Glutamatergic neuron (in vitro differentiated cells): ENCODE data around the gene HOXB6. TPM values are rescaled to one million over a fixed set of nuclear protein-coding genes. Genes with fewer than 3 reads are reported as not detected.

Experiments used
- DNase-seq: peaks from one replicate; pipeline ENCODE4 v3.0.0; 2022
- H3K27ac Mint-ChIP-seq: one replicate; pipeline ENCODE4 v1.8.0; 2020; ENCODE audit warnings: mild to moderate bottlenecking, mixed read lengths, inconsistent platforms; ENCODE audit not compliant: unreplicated experiment
- H3K27me3 Mint-ChIP-seq: one replicate; pipeline ENCODE4 v1.8.0; 2020; ENCODE audit warnings: mild to moderate bottlenecking, moderate library complexity, mixed read lengths, inconsistent platforms; ENCODE audit not compliant: unreplicated experiment
- H3K36me3 Mint-ChIP-seq: one replicate; pipeline ENCODE4 v1.8.0; 2020; ENCODE audit warnings: mild to moderate bottlenecking, mixed read lengths, inconsistent platforms; ENCODE audit not compliant: unreplicated experiment
- H3K4me1 Mint-ChIP-seq: one replicate; pipeline ENCODE4 v1.8.0; 2020; ENCODE audit warnings: mild to moderate bottlenecking, low read depth, mixed read lengths, inconsistent platforms; ENCODE audit not compliant: unreplicated experiment
- H3K4me3 Mint-ChIP-seq: one replicate; pipeline ENCODE4 v1.8.0; 2020; ENCODE audit warnings: mild to moderate bottlenecking, mixed read lengths, inconsistent platforms; ENCODE audit not compliant: unreplicated experiment
- H3K9me3 Mint-ChIP-seq: one replicate; pipeline ENCODE4 v1.8.0; 2020; ENCODE audit warnings: mild to moderate bottlenecking, moderate library complexity, mixed read lengths, inconsistent platforms; ENCODE audit not compliant: unreplicated experiment
- CTCF ChIP-seq: fragments of 200-600 bp; sonication (generic); IDR thresholded peaks from one replicate; pipeline ENCODE4 v1.5.0; 2021; ENCODE audit not compliant: partially characterized antibody, unreplicated experiment
- total RNA-seq: library from RNA; stranded (reverse); fragmentation: NEBNext Ultra II Directional; extraction: Animal tissue kit (Norgen Biotek cat#: 25700); gene quantifications from one replicate; pipeline ENCODE4 v1.2.1, GENCODE V29; 2021; ENCODE audit not compliant: unreplicated experiment

The HOXB6 gene
- total RNA-seq, 1 donor from 2014 or later = not detected

DNA sequence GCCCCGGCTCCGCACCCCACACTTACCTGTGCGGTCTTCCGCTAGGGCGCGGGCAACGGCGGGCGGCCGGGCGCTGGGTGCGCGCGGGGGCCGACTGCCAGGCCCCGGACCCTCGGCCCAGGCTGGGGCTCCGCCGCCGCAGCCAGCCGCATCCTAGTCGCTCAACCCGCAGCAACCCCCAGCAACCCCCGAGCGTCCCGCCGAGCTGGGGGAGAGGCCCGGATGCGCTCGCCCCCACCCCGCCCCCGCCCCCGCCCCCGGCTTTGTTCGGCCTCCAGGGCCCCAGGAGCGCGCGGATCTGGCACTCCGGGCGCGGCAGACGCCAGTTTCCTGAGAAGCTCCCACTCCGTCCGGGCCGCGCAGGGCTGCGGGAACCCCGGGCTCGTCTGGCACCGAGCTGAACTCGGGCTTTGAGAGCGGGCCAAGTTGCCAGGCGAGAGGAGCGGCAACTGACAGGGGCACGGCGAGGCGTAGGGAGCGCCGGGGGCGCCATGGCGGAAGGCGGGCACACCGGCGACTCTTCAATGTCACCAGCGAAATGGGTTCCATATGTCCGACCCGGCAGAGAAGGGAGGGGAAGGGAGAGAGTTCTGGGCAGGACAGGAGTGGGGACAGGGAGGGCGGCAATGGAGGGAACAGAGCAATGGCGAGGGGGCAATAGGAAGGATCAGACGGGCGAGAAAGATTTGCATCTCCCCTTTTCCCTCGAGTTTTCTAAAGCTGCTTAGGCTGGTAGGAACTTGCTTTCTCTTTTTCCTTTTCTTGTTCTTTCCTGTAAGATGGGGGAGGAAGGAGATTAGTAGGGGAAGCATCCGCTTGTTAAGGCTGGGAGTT, 40.4 kb downstream of the HOXB6 start:
- TF ChIP-seq CTCF = no peak
- H3K36me3 Mint-ChIP-seq = no peaks in the 10 kb centered on the region
- peaks cover 37% of the 10 kb centered on the region for H3K27me3 Mint-ChIP-seq
- H3K4me3 Mint-ChIP-seq = no peak overlapping the region
- no peak overlapping the region for H3K27ac Mint-ChIP-seq
- no peak for DNase-seq
- peaks cover 3% of the 10 kb centered on the region for H3K4me1 Mint-ChIP-seq
- H3K9me3 Mint-ChIP-seq = peaks cover 8% of the 10 kb centered on the region

- Mint-ChIP-seq H3K4me1 (peaks cover 3% of the 10 kb centered on the region), H3K36me3 (no peaks in the 10 kb centered on the region), H3K4me3 (peak overlapping the region; percentile 26), H3K27me3 (peaks cover 37% of the 10 kb centered on the region), H3K9me3 (peaks cover 8% of the 10 kb centered on the region), H3K27ac (no peak overlapping the region)
- no peak for DNase-seq
- TF ChIP-seq CTCF = no peak
These were observed 41.0 kb downstream of the HOXB6 start for GRCh38 chr17:48563867-48564187.

- no peak for TF ChIP-seq CTCF
- no peaks in the 10 kb centered on the region for H3K36me3 Mint-ChIP-seq
- peaks cover 3% of the 10 kb centered on the region for H3K4me1 Mint-ChIP-seq
- H3K27ac Mint-ChIP-seq = no peak overlapping the region
- peaks cover 38% of the 10 kb centered on the region for H3K27me3 Mint-ChIP-seq
- peaks cover 7% of the 10 kb centered on the region for H3K9me3 Mint-ChIP-seq
- H3K4me3 Mint-ChIP-seq = peak overlapping the region; percentile 26
- DNase-seq = no peak
These were observed 41.4 kb downstream of the HOXB6 start for GRCh38 chr17:48563385-48563838.

DNA sequence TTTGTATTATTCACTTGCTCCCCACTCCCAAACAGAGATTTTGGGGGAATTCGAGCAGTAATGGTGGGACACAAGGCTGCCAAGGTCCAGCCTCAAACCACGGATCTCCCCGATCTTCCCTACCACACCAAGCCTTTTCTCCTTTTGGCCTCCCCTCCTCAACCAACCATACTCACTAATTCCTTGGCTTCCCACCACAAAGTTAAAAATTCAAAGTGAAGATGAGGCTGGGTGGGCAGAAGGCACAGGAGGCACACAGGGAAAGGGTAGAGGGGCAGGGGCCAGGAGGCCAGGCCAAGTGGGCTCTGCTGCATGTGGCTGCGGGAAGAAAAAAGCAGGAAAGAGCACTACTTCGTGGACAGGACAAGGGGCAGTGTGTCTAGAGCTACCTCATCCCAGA, 41.9 kb downstream of the HOXB6 start:
- no peak overlapping the region for H3K27ac Mint-ChIP-seq
- H3K36me3 Mint-ChIP-seq = no peaks in the 10 kb centered on the region
- peaks cover 6% of the 10 kb centered on the region for H3K9me3 Mint-ChIP-seq
- no peak for DNase-seq
- no peak overlapping the region for H3K4me3 Mint-ChIP-seq
- H3K4me1 Mint-ChIP-seq = peaks cover 3% of the 10 kb centered on the region
- H3K27me3 Mint-ChIP-seq = peaks cover 39% of the 10 kb centered on the region
- TF ChIP-seq CTCF = no peak
